ENCODE measurements around the gene IL21R.
A peak's percentile ranks its signal among the peaks of the same experiment; 100 is the strongest.
"Not testable (repeated sequence)": the region's sequence is repeated elsewhere in the genome, so short reads cannot be mapped to it uniquely, and the experiment has no call there.

Gene IL21R

GRCh38 chr16:27403601-27403992, 1.6 kb downstream of the IL21R start:
- DNase-seq = no peak

- DNase-seq = no peak
These were observed 2.3 kb downstream of the IL21R start for GRCh38 chr16:27404163-27404823.

- no peak for DNase-seq
These were observed 3.8 kb downstream of the IL21R start for GRCh38 chr16:27405546-27406451.

- no peak for DNase-seq
These were observed 4.6 kb downstream of the IL21R start for GRCh38 chr16:27406511-27407128.

GRCh38 chr16:27407133-27407532, 5.2 kb downstream of the IL21R start:
- DNase-seq = no peak

- peak; percentile 25 for DNase-seq
These were observed 6.1 kb downstream of the IL21R start for GRCh38 chr16:27408012-27408601.

- no peak for DNase-seq
These were observed 6.6 kb downstream of the IL21R start for GRCh38 chr16:27408602-27409031.

- not testable (repeated sequence) for DNase-seq
These were observed 8.0 kb downstream of the IL21R start for GRCh38 chr16:27409958-27410357.

GRCh38 chr16:27410761-27411160, 8.8 kb downstream of the IL21R start:
- DNase-seq = no peak

GRCh38 chr16:27413956-27414355, 12.0 kb downstream of the IL21R start:
- DNase-seq = no peak

GRCh38 chr16:27414788-27415431, 12.9 kb downstream of the IL21R start:
- no peak for DNase-seq

GRCh38 chr16:27417047-27417671, 15.2 kb downstream of the IL21R start:
- no peak for DNase-seq

- DNase-seq = peak; percentile 50
These were observed 20.2 kb downstream of the IL21R start for GRCh38 chr16:27421961-27422740.

- DNase-seq = no peak
These were observed 23.0 kb downstream of the IL21R start for GRCh38 chr16:27424772-27425498.

- DNase-seq = no peak
These were observed 24.0 kb downstream of the IL21R start for GRCh38 chr16:27425961-27426360.

- peak; percentile 81 for DNase-seq
These were observed 24.7 kb downstream of the IL21R start for GRCh38 chr16:27426423-27427408.

- DNase-seq = peak; percentile 11
These were observed 25.6 kb downstream of the IL21R start for GRCh38 chr16:27427538-27427937.

- DNase-seq = no peak
These were observed 26.2 kb downstream of the IL21R start for GRCh38 chr16:27428026-27428785.
